VCaP (cell line): ENCODE results near the gene TOP1.

Source experiments
- H3K27ac ChIP-seq: fragments of 450-650 bp; 2 replicates; pipeline ENCODE4 v1.5.1; 2017
- TF ChIP-seq, protein P1 (sequence below): fragments of 450-650 bp; conservative IDR thresholded peaks from 2 replicates; pipeline ENCODE4 v1.5.1; 2017; ENCODE audit warnings: mild to moderate bottlenecking, moderate library complexity

TOP1 gene

DNA sequence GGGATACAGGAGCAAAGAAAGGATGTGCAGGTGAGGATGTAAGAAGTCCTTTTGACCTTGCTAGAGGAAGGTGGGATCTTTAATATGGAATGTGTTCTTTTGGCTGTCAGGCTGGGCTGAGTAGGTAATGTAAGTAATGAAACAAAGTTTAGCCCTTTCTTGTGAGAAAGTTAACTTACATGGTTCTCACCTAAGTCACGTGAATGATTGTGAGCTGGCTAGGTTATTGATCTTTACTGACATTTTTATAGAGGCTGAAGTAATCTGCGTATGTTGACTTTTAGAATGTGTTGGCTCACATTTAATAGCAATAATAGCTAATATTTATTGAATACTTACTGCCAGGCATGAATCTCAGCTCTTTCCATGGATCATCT is 2.6 kb downstream of the TOP1 start:
- peak overlapping the region; percentile 97 for H3K27ac ChIP-seq
- TF ChIP-seq, protein P1, sequence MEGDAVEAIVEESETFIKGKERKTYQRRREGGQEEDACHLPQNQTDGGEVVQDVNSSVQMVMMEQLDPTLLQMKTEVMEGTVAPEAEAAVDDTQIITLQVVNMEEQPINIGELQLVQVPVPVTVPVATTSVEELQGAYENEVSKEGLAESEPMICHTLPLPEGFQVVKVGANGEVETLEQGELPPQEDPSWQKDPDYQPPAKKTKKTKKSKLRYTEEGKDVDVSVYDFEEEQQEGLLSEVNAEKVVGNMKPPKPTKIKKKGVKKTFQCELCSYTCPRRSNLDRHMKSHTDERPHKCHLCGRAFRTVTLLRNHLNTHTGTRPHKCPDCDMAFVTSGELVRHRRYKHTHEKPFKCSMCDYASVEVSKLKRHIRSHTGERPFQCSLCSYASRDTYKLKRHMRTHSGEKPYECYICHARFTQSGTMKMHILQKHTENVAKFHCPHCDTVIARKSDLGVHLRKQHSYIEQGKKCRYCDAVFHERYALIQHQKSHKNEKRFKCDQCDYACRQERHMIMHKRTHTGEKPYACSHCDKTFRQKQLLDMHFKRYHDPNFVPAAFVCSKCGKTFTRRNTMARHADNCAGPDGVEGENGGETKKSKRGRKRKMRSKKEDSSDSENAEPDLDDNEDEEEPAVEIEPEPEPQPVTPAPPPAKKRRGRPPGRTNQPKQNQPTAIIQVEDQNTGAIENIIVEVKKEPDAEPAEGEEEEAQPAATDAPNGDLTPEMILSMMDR: no peak

DNA sequence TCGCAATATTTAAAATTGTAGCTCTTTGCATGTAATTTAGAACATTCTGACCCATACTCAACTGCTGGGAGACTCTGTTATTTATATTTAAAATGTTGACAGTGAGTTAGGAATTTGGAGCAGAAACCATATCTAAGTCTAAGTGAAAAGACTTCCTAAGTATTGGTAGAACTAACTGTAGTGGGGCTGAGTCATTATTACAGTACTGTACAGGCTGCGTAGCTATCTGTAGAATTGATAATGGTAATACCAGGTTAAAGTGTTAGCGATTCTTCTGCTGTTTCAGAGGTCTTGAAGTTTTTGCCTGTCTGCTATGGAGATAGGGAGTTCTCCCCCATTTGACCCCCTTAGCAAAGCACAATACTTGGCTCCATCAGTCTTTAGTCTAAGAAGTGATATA is 3.6 kb downstream of the TOP1 start:
- H3K27ac ChIP-seq: no peak overlapping the region
- TF ChIP-seq, protein P1: no peak

DNA sequence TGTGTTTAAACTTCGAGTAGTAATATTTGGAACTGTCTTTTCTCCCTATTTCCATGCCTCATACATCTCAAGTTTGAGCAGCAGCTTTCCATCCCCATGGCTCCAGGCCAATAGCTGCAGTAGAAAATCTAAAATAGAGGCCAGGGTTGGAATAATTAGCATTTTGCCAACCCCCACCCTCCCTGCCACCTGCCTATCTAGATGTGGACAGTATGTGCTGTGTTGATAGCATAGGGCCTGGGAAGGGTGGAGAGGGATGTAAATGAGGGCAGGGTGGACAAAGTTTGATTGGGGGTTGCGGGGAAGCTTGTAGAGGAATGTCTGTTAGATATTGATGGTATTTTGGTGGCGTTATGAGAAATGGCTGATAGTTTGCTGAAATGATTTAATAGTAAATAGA is 5.6 kb downstream of the TOP1 start:
- H3K27ac ChIP-seq: no peak overlapping the region
- TF ChIP-seq, protein P1: no peak

DNA sequence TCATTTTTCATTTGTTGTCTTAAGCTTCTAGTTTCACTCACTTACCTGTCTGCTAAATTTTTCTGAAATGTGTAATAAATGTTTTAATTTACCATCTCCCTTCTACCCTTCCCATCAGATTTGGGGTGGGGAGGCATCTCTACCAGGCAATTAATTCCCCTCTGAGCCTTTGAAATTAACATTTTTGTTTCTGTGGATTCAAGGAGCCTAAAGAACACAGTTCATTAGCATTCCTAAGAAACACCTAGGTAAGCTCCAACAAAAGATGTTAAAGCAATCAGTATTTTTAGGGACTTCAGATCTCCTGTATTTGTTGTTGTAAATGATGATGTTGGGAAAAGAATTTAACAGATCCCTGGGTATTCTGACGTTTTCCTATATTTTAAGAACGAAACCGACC is 6.6 kb downstream of the TOP1 start:
- TF ChIP-seq, protein P1: no peak
- no peak overlapping the region for H3K27ac ChIP-seq

DNA sequence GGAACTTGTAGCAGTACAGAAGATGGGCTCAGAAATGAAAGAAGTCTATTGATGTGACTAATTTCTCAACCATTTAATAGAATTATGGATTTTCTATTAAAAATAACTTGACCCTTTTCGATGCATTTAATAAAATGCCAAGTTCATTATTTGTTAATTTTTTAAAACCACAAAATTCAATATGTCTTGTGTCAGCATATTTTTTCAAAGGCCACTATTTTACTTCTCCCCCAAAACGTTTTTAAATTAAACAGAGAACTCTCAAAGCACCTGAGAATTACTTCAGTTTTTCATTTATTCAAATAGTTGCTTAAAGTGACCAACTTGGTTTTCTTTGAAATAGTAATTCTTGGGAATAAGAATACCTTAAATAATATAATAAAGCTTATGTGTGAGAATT is 8.6 kb downstream of the TOP1 start:
- no peak overlapping the region for H3K27ac ChIP-seq
- TF ChIP-seq, protein P1: no peak

DNA sequence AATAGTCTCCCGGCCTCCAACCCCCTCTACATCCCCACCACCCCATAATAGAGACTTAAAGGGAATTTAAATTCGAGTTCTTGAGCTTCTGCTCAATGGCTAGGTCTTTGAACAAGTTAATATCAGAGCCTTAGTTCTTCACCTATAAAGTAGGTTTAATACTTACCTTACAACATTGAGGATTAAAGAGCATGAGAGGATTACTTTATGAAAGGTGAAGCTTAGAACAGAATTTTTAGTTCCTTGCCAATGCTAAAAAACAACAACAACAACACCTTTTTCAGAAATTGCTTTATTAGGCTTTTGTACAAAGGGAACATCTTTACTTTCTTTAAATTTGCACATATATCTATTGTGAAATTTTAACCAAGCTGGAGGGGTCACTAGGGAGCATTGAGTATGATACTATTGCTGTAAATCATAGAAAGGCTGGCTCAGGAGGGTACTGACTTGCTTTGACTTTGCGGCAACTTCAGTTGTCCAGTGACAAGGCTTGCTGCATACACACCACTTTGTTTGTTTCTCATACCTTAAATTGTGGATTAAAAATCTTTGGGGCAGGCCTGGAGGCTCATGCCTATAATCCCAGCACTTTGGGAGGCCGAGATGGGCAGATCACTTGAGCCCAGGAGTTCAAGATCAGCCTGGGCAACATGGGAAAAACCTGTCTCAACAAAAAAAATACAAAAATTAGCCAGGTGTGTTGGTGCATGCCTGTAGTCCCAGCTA is 9.7 kb downstream of the TOP1 start:
- TF ChIP-seq, protein P1: no peak
- H3K27ac ChIP-seq: no peak overlapping the region

DNA sequence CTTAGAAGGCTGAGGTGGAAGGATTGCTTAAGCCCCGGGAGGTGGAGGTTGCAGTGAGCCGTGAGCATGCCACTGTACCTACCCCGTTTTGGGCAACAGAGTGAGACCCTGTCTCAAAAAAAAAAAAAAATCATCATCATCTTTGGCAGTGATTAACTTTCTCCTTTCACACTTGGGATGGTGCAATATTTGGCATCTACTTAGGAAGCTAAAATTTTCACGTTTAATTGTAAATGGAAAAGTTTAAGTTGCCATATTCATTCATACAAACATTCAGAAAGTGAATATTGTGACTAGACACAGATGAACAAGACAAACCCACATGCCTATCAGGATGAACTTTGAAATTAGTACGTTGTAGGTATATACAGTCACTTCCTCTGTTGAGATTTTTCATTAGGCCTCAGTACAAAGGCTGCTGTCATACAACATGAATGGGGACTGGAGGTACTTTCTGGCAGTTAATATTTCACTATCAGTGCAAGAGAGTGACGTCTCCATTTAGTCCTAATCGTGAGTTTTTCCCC is 10.3 kb downstream of the TOP1 start:
- TF ChIP-seq, protein P1: no peak
- no peak overlapping the region for H3K27ac ChIP-seq
